ENCODE measurements around the gene KNDC1.

KNDC1 gene

GRCh38 chr10:133272964-133273420, 113.0 kb downstream of the KNDC1 start:
- peaks cover 12 to 33% (median 26%) of the 10 kb centered on the region in 5 donors for H3K27me3 ChIP-seq (ENCODE audit: control insufficient read depth in 5 of 5, insufficient read depth in 4 of 5, low read length in 5 of 5)
- peaks cover 0 to 12% (median 3%) of the 10 kb centered on the region in 5 donors for H3K36me3 ChIP-seq (ENCODE audit: control insufficient read depth in 5 of 5, insufficient read depth in 5 of 5, low read length in 5 of 5)
- H3K9me3 ChIP-seq (ENCODE audit: control insufficient read depth in 5 of 5, low read length in 5 of 5), result no peaks in the 10 kb centered on the region
- no peak overlapping the region for H3K4me3 ChIP-seq (ENCODE audit: low read depth in 1 of 5, low read length in 5 of 5)
- peaks cover 0 to 24% (median 8%) of the 10 kb centered on the region in 5 donors for H3K4me1 ChIP-seq (ENCODE audit: control insufficient read depth in 5 of 5, insufficient read depth in 5 of 5, low read length in 5 of 5)
- H3K27ac ChIP-seq (ENCODE audit: low read depth, low read length), result no peak overlapping the region
- H3K9ac ChIP-seq (ENCODE audit: low read length in 5 of 5), result no peak overlapping the region

GRCh38 chr10:133273534-133274143, 113.6 kb downstream of the KNDC1 start:
- Histone ChIP-seq H3K4me3 (ENCODE audit: low read depth in 1 of 5, low read length in 5 of 5) (no peak overlapping the region), H3K9me3 (ENCODE audit: control insufficient read depth in 5 of 5, low read length in 5 of 5) (no peaks in the 10 kb centered on the region), H3K36me3 (ENCODE audit: control insufficient read depth in 5 of 5, insufficient read depth in 5 of 5, low read length in 5 of 5) (peaks cover 0 to 13% (median 3%) of the 10 kb centered on the region in 5 donors), H3K9ac (ENCODE audit: low read length in 5 of 5) (no peak overlapping the region), H3K27ac (ENCODE audit: low read depth, low read length) (no peak overlapping the region), H3K4me1 (ENCODE audit: control insufficient read depth in 5 of 5, insufficient read depth in 5 of 5, low read length in 5 of 5) (peaks cover 0 to 30% (median 11%) of the 10 kb centered on the region in 5 donors), H3K27me3 (ENCODE audit: control insufficient read depth in 5 of 5, insufficient read depth in 4 of 5, low read length in 5 of 5) (peaks cover 12 to 33% (median 26%) of the 10 kb centered on the region in 5 donors)

GRCh38 chr10:133274751-133275683, 115.0 kb downstream of the KNDC1 start:
- peaks cover 12 to 33% (median 26%) of the 10 kb centered on the region in 5 donors for H3K27me3 ChIP-seq (ENCODE audit: control insufficient read depth in 5 of 5, insufficient read depth in 4 of 5, low read length in 5 of 5)
- no peak overlapping the region for H3K9ac ChIP-seq (ENCODE audit: low read length in 5 of 5)
- no peaks in the 10 kb centered on the region for H3K9me3 ChIP-seq (ENCODE audit: control insufficient read depth in 5 of 5, low read length in 5 of 5)
- no peak overlapping the region for H3K27ac ChIP-seq (ENCODE audit: low read depth, low read length)
- peaks cover 0 to 34% (median 11%) of the 10 kb centered on the region in 5 donors for H3K4me1 ChIP-seq (ENCODE audit: control insufficient read depth in 5 of 5, insufficient read depth in 5 of 5, low read length in 5 of 5)
- H3K4me3 ChIP-seq (ENCODE audit: low read depth in 1 of 5, low read length in 5 of 5), result peak overlapping the region in 2 of 5 donors; percentile 41 to 46
- peaks cover 0 to 27% (median 17%) of the 10 kb centered on the region in 5 donors for H3K36me3 ChIP-seq (ENCODE audit: control insufficient read depth in 5 of 5, insufficient read depth in 5 of 5, low read length in 5 of 5)

GRCh38 chr10:133275684-133276092, 115.7 kb downstream of the KNDC1 start:
- Histone ChIP-seq H3K4me1 (ENCODE audit: control insufficient read depth in 5 of 5, insufficient read depth in 5 of 5, low read length in 5 of 5) (peaks cover 0 to 34% (median 11%) of the 10 kb centered on the region in 5 donors), H3K36me3 (ENCODE audit: control insufficient read depth in 5 of 5, insufficient read depth in 5 of 5, low read length in 5 of 5) (peaks cover 0 to 28% (median 22%) of the 10 kb centered on the region in 5 donors), H3K9ac (ENCODE audit: low read length in 5 of 5) (no peak overlapping the region), H3K27me3 (ENCODE audit: control insufficient read depth in 5 of 5, insufficient read depth in 4 of 5, low read length in 5 of 5) (peaks cover 12 to 33% (median 26%) of the 10 kb centered on the region in 5 donors), H3K9me3 (ENCODE audit: control insufficient read depth in 5 of 5, low read length in 5 of 5) (no peaks in the 10 kb centered on the region), H3K27ac (ENCODE audit: low read depth, low read length) (no peak overlapping the region), H3K4me3 (ENCODE audit: low read depth in 1 of 5, low read length in 5 of 5) (peak overlapping the region in 2 of 5 donors; percentile 41 to 46)
